Osteocyte (in vitro differentiated cells): ENCODE measurements around the gene E2F6. TPM values are rescaled to one million over a fixed set of nuclear protein-coding genes. Genes with fewer than 3 reads are reported as not detected.
A peak's percentile ranks its signal among the peaks of the same experiment; 100 is the strongest.

Experiments
- DNase-seq: peaks from one replicate; pipeline ENCODE4 v3.0.0; 2021; ENCODE audit warnings: mixed read lengths; ENCODE audit not compliant: unreplicated experiment; ENCODE audit errors: extremely low spot score
- H3K27ac Mint-ChIP-seq: one replicate; pipeline ENCODE4 v1.8.0; 2021; ENCODE audit warnings: mild to moderate bottlenecking, mixed read lengths; ENCODE audit not compliant: unreplicated experiment
- H3K27me3 Mint-ChIP-seq: one replicate; pipeline ENCODE4 v1.8.0; 2021; ENCODE audit warnings: mixed read lengths; ENCODE audit not compliant: unreplicated experiment
- H3K36me3 Mint-ChIP-seq: one replicate; pipeline ENCODE4 v1.8.0; 2021; ENCODE audit warnings: mixed read lengths; ENCODE audit not compliant: unreplicated experiment
- H3K4me1 Mint-ChIP-seq: one replicate; pipeline ENCODE4 v1.8.0; 2021; ENCODE audit warnings: mixed read lengths; ENCODE audit not compliant: unreplicated experiment
- H3K4me3 Mint-ChIP-seq: one replicate; pipeline ENCODE4 v1.8.0; 2021; ENCODE audit warnings: mild to moderate bottlenecking, moderate library complexity, mixed read lengths; ENCODE audit not compliant: unreplicated experiment
- H3K9me3 Mint-ChIP-seq: one replicate; pipeline ENCODE4 v1.8.0; 2021; ENCODE audit warnings: mixed read lengths; ENCODE audit not compliant: unreplicated experiment
- total RNA-seq: library from RNA; stranded (reverse); gene quantifications from 2 replicates; pipeline ENCODE4 v1.2.1, GENCODE V29; 2021
- TF ChIP-seq, protein P1 (sequence below): fragments of 200-600 bp; sonication (generic); IDR thresholded peaks from 2 replicates; pipeline ENCODE4 v1.5.0; 2021; ENCODE audit warnings: antibody characterized with exemption, mild to moderate bottlenecking, moderate library complexity

The E2F6 gene
- total RNA-seq, 1 donor from 2014 or later = 14.8 TPM

DNA sequence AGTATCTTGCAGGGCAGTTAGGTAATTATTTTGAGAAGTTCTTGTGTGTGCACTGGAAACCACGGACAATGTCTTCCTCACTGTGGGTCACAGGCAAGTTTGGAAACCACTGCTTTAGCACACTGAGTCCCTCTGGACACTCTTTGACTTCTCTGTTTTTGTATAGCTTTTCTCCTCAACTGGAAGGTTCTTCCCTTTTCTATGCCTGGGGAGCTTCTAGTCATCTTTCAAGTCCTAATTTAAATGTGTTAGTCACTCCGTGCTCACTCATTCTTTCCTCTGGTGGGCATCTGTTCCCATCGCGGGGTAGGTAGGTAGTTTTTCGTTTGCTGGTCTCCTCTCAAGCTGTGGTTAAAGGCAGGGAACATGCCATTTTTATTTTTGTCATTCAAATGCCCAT lies 32.1 kb downstream of the E2F6 start:
- no peaks in the 10 kb centered on the region for H3K4me1 Mint-ChIP-seq
- TF ChIP-seq, protein P1, sequence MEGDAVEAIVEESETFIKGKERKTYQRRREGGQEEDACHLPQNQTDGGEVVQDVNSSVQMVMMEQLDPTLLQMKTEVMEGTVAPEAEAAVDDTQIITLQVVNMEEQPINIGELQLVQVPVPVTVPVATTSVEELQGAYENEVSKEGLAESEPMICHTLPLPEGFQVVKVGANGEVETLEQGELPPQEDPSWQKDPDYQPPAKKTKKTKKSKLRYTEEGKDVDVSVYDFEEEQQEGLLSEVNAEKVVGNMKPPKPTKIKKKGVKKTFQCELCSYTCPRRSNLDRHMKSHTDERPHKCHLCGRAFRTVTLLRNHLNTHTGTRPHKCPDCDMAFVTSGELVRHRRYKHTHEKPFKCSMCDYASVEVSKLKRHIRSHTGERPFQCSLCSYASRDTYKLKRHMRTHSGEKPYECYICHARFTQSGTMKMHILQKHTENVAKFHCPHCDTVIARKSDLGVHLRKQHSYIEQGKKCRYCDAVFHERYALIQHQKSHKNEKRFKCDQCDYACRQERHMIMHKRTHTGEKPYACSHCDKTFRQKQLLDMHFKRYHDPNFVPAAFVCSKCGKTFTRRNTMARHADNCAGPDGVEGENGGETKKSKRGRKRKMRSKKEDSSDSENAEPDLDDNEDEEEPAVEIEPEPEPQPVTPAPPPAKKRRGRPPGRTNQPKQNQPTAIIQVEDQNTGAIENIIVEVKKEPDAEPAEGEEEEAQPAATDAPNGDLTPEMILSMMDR = no peak
- DNase-seq = peak; percentile 15
- no peaks in the 10 kb centered on the region for H3K9me3 Mint-ChIP-seq
- no peak overlapping the region for H3K27ac Mint-ChIP-seq
- H3K36me3 Mint-ChIP-seq = peaks cover 16% of the 10 kb centered on the region
- no peak overlapping the region for H3K4me3 Mint-ChIP-seq
- H3K27me3 Mint-ChIP-seq = no peaks in the 10 kb centered on the region

DNA sequence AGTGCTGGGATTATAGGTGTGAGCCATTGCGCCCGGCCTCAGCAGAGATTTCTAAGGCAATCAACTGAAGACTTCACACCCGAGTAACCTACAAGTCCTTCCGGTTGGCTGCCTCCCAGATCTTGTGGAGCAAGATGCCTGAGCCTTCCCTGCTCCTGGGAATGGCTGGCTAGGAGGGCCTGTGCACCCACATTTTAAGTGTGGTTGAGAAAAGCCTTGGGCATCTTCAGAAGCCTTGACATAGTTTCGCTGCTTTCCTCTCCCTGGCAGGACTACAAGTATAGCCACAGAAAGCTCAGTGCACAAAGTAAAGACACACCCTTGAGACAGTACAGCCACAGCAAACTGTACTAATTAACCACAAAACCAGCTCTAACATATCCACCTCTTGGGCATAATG lies 35.2 kb downstream of the E2F6 start:
- Mint-ChIP-seq H3K27me3 (no peaks in the 10 kb centered on the region), H3K4me1 (no peaks in the 10 kb centered on the region), H3K9me3 (no peaks in the 10 kb centered on the region), H3K36me3 (peaks cover 5% of the 10 kb centered on the region), H3K27ac (no peak overlapping the region), H3K4me3 (no peak overlapping the region)
- DNase-seq = no peak
- TF ChIP-seq, protein P1 = no peak

DNA sequence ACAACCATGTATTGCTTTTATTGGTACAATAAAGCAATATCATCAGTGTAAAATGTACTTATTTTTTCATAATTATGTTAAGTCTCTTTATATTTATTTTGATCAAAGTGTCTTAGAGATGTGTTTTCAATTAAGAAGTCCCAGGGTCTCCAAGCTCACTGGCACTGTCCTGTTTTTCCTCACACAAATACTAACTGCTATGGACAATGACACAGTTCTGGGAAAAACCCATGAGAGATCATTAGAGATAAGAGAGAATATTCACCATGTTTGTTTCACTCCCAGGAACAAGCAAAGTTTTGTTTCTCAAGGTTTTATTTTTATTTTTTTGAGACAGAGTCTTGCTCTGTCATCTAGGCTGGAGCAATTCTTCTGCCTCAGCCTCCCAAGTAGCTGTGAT lies 38.7 kb downstream of the E2F6 start:
- no peak for DNase-seq
- no peaks in the 10 kb centered on the region for H3K9me3 Mint-ChIP-seq
- H3K4me3 Mint-ChIP-seq = no peak overlapping the region
- H3K4me1 Mint-ChIP-seq = no peaks in the 10 kb centered on the region
- TF ChIP-seq, protein P1 = no peak
- H3K36me3 Mint-ChIP-seq = peaks cover 8% of the 10 kb centered on the region
- H3K27ac Mint-ChIP-seq = no peak overlapping the region
- H3K27me3 Mint-ChIP-seq = no peaks in the 10 kb centered on the region

DNA sequence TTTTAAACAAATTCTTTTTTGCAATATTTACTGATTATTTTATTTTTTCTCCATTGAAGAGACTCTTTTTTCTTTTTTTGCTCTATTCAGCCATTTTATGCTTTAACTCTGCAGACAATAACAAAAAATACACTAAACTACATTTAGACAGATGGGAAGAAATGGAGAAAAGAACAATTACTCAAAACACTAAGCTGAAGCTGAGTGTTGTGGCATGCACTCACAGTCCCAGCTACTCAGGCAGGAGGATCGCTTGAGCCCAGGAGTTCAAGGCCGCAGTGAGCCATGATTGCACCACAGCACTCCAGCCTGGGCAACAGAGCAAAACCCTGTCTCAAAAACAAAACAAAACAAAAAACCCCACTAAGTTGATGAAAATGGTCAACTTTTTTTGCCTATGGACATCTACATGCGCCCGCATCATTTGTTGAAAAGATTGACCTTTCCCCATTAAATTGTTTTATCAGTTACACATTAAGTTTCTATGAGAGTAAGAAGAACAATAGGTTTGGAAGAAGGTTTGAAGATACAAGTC lies 43.0 kb downstream of the E2F6 start:
- peaks cover 8% of the 10 kb centered on the region for H3K36me3 Mint-ChIP-seq
- peaks cover 4% of the 10 kb centered on the region for H3K4me1 Mint-ChIP-seq
- H3K4me3 Mint-ChIP-seq = no peak overlapping the region
- no peaks in the 10 kb centered on the region for H3K27me3 Mint-ChIP-seq
- TF ChIP-seq, protein P1 = no peak
- no peak for DNase-seq
- H3K9me3 Mint-ChIP-seq = peaks cover 6% of the 10 kb centered on the region
- H3K27ac Mint-ChIP-seq = no peak overlapping the region

DNA sequence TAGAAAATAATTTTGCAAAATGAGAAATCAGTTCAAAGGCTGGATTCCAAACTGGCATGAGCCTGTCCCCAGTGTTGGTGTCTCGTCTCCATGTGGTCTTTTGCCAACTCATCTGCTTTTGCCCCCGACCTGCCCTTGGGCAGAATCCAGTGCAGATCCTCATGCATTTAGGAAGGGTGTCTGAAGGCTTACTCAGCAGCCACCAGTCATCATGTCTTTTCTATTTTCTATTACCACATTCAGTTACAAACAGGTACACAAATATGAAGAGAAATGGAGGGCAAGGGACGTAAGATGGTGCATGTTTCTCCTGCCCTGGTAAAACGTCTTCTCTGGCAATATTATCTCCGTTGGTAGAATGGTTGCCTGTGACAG lies 43.5 kb downstream of the E2F6 start:
- peaks cover 8% of the 10 kb centered on the region for H3K9me3 Mint-ChIP-seq

More for the DNA sequence above, 43.5 kb downstream of the E2F6 start:
- no peak overlapping the region for H3K4me3 Mint-ChIP-seq
- H3K36me3 Mint-ChIP-seq = peaks cover 8% of the 10 kb centered on the region
- TF ChIP-seq, protein P1 = no peak
- no peak for DNase-seq
- H3K27me3 Mint-ChIP-seq = no peaks in the 10 kb centered on the region
- H3K27ac Mint-ChIP-seq = no peak overlapping the region
- H3K4me1 Mint-ChIP-seq = peaks cover 4% of the 10 kb centered on the region
